GM19035 (cell line): Measurements from ENCODE around the gene CBFA2T3.

Experiments
- ATAC-seq: cut with Tn5 transposase; IDR thresholded peaks from one replicate; pipeline ENCODE4 v1.9.1; 2021; ENCODE audit not compliant: unreplicated experiment

The CBFA2T3 gene

DNA sequence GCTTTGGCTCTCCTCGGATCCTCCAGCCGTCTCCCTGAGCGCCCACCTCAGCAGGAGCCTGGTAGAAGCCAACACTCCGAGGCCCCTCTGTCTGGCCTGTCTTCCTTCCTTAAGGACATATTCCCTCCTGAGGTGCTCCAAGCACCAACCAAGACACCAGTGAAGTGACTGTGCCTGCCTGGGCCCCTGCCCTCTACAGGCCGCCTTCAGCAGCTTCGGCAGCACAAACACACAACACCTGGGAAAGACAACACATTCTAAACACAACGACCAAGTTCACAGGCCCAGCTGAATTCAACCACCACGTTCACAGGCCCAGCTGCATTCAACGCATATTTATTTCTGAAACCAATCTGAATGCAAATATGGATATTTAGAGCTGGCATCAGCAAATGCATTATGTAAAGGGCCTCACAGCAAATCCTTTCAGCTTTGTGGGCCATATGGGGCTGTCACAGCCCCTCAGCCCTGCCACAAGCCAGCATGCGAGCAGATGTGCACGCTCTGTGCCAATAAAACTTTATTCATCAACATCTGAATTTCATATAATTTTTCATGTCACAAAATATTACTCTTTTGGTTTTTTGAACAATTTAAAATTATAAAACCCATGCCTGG, 132.5 kb downstream of the CBFA2T3 start:
- no peak for ATAC-seq

DNA sequence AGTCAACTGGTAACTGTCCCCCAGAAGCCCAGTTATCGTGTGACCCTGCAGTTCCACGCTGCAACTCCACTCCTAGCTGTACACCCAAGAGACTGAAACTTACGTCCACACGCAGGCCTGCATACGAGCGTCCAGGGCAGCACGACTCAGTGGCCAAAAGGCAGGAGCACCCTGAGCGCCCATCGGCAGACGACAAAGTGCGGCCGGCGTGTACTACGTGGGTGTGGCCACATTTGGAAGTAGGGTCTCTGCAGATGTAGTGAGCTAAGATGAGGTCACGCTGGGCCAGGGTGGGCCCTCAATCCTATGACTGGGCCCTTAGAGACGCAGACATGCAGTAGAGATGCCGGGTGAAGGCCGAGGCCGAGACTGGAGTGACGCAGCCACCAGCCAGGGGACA, 133.8 kb downstream of the CBFA2T3 start:
- no peak for ATAC-seq

DNA sequence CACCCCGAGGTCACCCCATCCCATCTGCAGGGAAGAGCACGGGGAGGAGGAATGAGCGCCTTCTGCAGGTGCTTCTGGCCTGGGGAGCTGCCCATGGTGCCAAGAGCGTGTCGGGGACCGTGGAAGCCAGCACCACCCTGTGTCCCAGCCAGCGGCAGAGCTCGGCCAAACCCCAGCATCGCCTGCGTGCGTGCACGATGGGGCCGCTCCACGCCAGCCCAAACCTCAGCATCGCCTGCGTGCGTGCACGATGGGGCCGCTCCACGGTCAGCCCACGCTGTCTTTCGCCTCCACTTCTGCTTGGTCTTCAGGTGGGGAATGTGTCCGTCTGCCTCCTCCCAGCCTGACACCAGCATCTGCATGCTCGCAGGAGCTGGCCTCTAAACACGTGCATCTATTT, 134.2 kb downstream of the CBFA2T3 start:
- no peak for ATAC-seq

DNA sequence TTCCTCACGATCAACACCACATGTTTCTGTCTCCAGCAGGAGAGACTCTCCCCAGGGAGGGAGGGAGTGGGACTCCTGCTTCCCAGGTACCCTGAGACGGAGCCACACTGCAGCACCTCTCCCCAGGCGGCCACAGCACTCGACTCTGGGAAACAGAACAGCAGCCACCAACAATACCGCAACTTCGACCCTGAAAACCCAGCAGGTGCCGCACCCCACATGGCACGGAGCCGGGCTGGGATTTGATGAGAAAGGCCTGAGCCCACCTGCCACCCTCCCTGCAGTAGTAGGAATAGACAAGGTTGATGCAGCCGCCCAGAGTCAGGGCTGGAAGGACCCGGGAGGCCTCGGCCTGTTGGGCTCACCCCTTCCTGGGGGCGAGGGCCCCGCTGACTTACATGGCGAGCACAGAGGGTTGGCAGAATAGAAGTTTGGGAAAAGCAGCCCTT, 134.7 kb downstream of the CBFA2T3 start:
- no peak for ATAC-seq

DNA sequence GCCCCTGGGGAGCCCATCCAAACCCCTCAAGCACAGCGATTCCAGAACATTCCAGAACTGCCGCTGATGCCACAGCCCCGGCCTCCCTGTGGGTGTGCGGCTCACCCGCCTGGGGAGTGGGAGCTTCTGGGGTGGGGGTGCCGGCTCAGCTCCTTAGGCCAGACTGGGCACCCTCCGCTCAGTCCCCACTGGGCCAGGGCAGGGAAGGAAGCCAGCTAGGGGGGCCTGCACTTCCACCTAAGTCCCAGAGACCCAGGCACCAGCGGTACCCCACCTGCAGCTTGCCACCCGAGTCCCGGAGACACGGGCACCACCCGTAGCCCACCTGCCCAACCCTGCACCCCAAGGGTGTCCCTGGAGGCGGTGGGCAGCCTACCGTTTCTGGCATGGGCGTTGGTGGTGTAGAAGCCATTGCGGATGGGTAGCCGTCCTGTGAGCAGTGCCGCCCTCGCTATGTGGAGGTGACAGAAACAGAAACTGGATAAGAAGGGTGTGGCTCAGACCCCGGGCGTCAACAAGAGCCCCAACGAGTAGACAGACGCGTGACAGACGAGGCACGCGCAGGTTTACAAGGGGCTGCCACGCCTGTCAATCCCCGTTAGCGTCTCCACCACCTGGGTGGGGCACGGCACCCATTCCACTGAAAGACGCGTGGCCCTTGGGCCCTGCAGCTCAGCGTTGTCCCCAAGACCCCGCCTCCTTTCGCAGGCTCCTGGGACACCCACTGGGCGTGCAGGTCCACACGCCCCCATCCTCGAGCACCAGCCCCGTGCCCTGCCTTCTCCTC, 135.3 kb downstream of the CBFA2T3 start:
- no peak for ATAC-seq

- ATAC-seq, result no peak
Observed at GRCh38 chr16:88840600-88841215, 136.3 kb downstream of the CBFA2T3 start.

DNA sequence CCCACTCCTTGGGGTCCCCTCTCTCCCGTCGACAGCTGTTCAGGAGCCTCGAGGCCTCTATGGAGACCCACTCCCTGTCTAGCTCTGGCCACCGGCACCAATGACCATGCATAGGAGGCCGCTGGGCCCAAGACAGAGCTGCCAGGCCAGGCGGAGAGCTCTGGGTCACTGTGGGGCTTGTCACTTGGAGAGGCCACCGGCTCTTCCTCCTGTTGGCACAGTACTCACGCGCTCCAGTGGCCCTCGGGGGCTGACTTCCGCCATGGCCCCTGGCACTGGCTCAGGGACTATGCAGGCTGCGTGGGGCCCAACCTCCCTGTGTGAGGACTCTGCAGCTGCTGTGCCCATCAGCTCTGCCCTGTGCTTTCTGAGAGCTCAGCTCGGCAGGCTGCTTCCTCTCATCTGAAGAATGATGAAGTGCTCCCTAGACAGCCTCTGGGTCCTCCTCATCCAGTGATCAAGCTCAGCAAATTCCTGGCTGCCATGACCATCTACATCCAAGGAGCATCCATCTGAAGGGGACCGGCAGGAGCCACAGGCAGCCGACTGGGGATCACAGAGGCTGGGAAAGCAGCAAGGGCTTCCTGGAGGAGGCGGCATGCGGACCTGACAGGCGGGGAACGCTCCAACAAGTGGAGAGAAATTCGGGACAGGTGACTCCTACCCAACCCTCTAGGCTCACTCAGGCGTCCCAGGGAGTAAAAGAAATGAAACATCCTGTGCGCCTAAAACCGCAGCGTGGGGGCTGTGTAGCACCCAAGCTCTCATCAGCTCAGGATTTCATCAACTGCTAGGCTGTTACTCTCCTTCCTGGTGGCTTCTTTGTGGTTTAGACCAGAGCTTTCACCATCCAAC, 137.0 kb downstream of the CBFA2T3 start:
- no peak for ATAC-seq

DNA sequence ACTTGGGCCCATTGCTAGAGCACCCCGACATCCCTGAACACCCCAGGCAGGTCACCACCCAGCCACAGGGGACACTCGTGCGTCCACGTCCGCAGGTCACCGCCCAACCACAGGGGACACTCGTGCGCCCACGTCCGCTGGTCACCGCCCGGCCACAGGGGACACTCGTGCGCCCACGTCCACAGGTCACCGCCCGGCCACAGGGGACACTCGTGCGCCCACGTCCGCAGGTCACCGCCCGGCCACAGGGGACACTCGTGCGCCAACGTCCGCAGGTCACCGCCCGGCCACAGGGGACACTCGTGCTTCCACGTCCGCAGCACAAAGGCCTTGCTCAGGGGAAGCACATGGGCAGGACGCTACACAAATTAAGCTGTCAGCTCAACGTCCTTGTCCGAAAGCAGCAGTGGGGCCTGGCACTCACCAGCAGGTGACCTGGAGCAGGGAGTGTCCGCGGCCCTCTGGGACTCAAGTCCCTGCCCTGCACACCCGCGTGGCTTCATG, 137.9 kb downstream of the CBFA2T3 start:
- no peak for ATAC-seq

GRCh38 chr16:88838566-88838965, 138.4 kb downstream of the CBFA2T3 start:
- ATAC-seq, result no peak

DNA sequence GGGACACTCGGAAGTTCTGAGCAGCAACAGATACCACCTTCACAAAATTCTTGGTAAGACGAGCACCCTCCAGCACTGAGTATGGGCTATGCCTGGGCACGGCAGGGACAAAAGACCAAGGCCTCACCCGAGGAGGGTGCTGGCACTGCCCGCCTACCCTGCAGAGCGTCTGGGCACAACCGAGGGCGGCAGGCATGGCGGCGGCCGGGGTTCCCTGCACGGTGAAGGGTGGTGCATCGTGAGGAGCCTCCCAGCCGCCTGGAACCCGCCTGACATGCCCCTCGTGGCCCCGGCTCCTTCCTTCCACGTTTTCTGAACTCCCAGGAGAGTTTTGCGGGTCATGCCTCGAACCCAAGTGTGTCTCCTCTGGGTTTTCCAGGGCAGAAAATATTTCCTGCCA, 139.2 kb downstream of the CBFA2T3 start:
- no peak for ATAC-seq

- no peak for ATAC-seq
Observed at GRCh38 chr16:88836791-88837190, 140.2 kb downstream of the CBFA2T3 start.

GRCh38 chr16:88835818-88836217, 141.2 kb downstream of the CBFA2T3 start:
- ATAC-seq, result no peak

DNA sequence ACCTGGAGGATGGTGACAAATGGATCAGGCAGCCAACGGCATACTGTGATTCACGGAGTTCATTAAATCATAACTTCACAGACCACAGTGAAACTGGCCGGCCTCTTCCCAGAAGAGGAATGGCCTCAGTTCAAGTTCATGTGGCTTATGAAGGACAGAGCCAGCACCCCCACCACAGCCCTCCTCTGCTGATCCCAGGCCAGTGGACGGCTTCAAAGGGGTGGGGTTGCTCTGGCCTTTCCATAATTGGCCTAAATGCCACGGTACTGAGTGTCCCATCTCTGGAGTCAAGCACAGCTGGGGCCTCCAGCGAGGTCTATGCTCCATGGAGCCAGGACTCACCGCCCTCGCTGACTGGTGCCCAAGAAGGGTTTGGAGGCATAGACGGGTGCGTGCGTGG, 141.6 kb downstream of the CBFA2T3 start:
- no peak for ATAC-seq

DNA sequence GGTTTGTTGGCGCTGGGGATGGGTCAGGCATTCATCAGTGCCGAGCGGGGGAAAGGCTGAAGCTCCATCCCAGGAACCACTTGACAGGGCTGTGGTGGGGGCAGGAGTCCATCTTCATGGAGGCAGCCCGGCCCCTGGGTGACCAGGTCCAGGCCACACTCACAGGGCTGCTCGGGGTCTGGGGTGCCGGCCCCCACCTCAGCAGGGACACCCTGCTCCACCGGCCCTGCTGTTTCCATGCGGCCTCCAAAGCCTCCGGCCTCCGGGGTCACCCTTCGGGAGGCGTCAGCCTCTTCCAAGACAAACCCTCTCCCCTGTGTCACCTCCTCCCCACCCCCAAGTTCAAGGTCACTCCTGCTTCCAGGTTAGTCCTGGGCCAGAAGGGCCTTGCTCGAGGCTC, 142.3 kb downstream of the CBFA2T3 start:
- no peak for ATAC-seq

DNA sequence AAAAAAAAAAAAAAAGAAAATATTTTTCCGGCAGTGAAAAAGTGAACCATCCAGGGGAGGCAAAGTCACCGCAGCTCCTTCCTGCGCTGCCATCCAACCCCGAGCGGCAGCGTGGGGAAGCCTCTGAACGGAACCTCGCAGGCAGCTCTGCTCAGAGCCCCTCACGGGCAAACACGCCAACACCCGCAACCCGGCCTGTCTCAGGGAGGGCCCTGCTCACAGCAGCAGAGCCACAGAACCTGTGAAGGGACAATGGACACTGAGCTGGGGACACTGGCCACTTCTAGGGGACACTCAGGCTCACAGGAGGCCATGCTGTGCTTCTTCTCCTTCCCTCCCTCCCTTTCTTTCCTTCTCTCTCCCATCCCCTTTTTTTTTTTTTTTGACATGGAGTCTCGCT, 143.9 kb downstream of the CBFA2T3 start:
- ATAC-seq, result no peak

GRCh38 chr16:88831838-88832237, 145.2 kb downstream of the CBFA2T3 start:
- ATAC-seq, result no peak

GRCh38 chr16:88830783-88831182, 146.2 kb downstream of the CBFA2T3 start:
- no peak for ATAC-seq

DNA sequence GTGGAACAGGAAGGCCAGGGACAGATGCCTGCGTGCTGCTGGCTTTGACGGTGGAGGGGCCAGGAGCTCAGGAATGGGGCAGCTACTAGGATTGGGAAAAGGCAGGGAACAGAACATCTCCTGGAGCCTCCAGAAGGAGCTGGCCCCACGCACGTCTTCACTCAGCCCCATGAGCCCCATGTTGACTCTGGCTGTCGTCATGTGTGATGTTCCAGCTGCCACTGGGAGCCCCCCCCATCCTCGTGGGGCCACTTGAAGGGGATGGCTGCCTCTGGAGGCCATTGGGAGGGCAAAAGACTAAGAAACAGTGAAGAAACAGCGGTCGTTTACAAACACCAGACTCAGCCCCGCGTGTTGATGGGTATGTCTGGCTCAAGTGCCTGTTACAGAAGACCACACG, 146.7 kb downstream of the CBFA2T3 start:
- ATAC-seq, result no peak

DNA sequence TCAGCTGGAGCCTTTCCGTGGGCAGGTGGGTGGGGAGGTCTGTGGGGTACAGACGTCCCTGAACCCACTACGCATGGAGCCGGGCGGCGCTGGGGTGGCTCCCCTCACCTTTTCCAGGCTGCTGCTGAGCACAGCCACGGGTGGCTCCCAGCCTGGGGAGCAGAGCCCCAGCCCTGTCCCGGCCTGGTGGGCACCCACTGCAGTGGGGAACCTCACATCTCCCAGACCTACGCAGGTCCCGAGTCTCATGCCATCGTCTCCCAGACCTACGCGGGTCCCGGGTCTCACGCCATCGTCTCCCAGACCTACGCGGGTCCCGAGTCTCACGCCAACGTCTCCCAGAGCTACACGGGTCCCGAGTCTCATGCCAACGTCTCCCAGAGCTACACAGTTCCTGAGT, 148.3 kb downstream of the CBFA2T3 start:
- no peak for ATAC-seq

GRCh38 chr16:88827727-88828126, 149.3 kb downstream of the CBFA2T3 start:
- ATAC-seq, result no peak
